ENCODE measurements around the gene RAB7B.

RAB7B gene

GRCh38 chr1:205936311-205936710 lies 66.9 kb downstream of the RAB7B start:
- no peaks in the 10 kb centered on the region for H3K4me1 ChIP-seq (ENCODE audit: low read length)
- peaks cover 8% of the 10 kb centered on the region; the same call in 1 of the 2 replicates for H3K27me3 ChIP-seq (replicated peaks; ENCODE audit: insufficient read depth, low read length)
- H3F3A ChIP-seq (ENCODE audit: insufficient read depth, low read length) = no peaks in the 10 kb centered on the region
- no peak overlapping the region for H3K9ac ChIP-seq (ENCODE audit: low read length)
- no peaks in the 10 kb centered on the region for H4K20me1 ChIP-seq (ENCODE audit: insufficient read depth, low read length)
- H3K4me2 ChIP-seq (ENCODE audit: low read depth, low read length) = no peak overlapping the region
- no peak for DNase-seq
- no peak overlapping the region for H2AFZ ChIP-seq (ENCODE audit: low read length)
- no peaks in the 10 kb centered on the region for H3K9me3 ChIP-seq (replicated peaks; ENCODE audit: insufficient read depth, low read length)
- H3K4me3 ChIP-seq (ENCODE audit: low read length) = no peak overlapping the region
- H3K79me2 ChIP-seq (ENCODE audit: low read length) = no peaks in the 10 kb centered on the region
- no peaks in the 10 kb centered on the region for H3K36me3 ChIP-seq (replicated peaks; ENCODE audit: insufficient read depth, low read length)
- H3K27ac ChIP-seq (ENCODE audit: low read length) = no peak overlapping the region
- no peaks in the 10 kb centered on the region for H3K9me2 ChIP-seq (replicated peaks; ENCODE audit: insufficient read depth, low read length)
- TF ChIP-seq EZH2phosphoT487 (IDR thresholded peaks at IDR 0.05; ENCODE audit: low read length) = no peak
- TF ChIP-seq CTCF (IDR thresholded peaks at IDR 0.05; ENCODE audit: low read length) = no peak
- TF ChIP-seq EZH2 (optimal IDR thresholded peaks at IDR 0.05; ENCODE audit: low read depth, low read length) = no peak

GRCh38 chr1:205935869-205936268 lies 67.3 kb downstream of the RAB7B start:
- Histone ChIP-seq H3K79me2 (ENCODE audit: low read length) (no peaks in the 10 kb centered on the region), H3K36me3 (replicated peaks; ENCODE audit: insufficient read depth, low read length) (no peaks in the 10 kb centered on the region), H4K20me1 (ENCODE audit: insufficient read depth, low read length) (no peaks in the 10 kb centered on the region), H3K9me3 (replicated peaks; ENCODE audit: insufficient read depth, low read length) (no peaks in the 10 kb centered on the region), H2AFZ (ENCODE audit: low read length) (no peak overlapping the region), H3K9me2 (replicated peaks; ENCODE audit: insufficient read depth, low read length) (no peaks in the 10 kb centered on the region), H3K4me3 (ENCODE audit: low read length) (no peak overlapping the region), H3K27me3 (replicated peaks; ENCODE audit: insufficient read depth, low read length) (peaks cover 8% of the 10 kb centered on the region; the same call in 1 of the 2 replicates), H3F3A (ENCODE audit: insufficient read depth, low read length) (no peaks in the 10 kb centered on the region), H3K27ac (ENCODE audit: low read length) (no peak overlapping the region), H3K9ac (ENCODE audit: low read length) (no peak overlapping the region), H3K4me2 (ENCODE audit: low read depth, low read length) (no peak overlapping the region), H3K4me1 (ENCODE audit: low read length) (no peaks in the 10 kb centered on the region)
- TF ChIP-seq EZH2phosphoT487 (IDR thresholded peaks at IDR 0.05; ENCODE audit: low read length) (no peak), EZH2 (optimal IDR thresholded peaks at IDR 0.05; ENCODE audit: low read depth, low read length) (no peak), CTCF (IDR thresholded peaks at IDR 0.05; ENCODE audit: low read length) (no peak)
- DNase-seq = no peak

- no peaks in the 10 kb centered on the region for H3K4me1 ChIP-seq (ENCODE audit: low read length)
- no peak for DNase-seq
- H4K20me1 ChIP-seq (ENCODE audit: insufficient read depth, low read length) = no peaks in the 10 kb centered on the region
- H3K36me3 ChIP-seq (replicated peaks; ENCODE audit: insufficient read depth, low read length) = no peaks in the 10 kb centered on the region
- no peak overlapping the region for H3K4me3 ChIP-seq (ENCODE audit: low read length)
- TF ChIP-seq EZH2phosphoT487 (IDR thresholded peaks at IDR 0.05; ENCODE audit: low read length) (no peak), EZH2 (optimal IDR thresholded peaks at IDR 0.05; ENCODE audit: low read depth, low read length) (no peak), CTCF (IDR thresholded peaks at IDR 0.05; ENCODE audit: low read length) (no peak)
- no peaks in the 10 kb centered on the region for H3K79me2 ChIP-seq (ENCODE audit: low read length)
- H3K9me3 ChIP-seq (replicated peaks; ENCODE audit: insufficient read depth, low read length) = no peaks in the 10 kb centered on the region
- H3K9me2 ChIP-seq (replicated peaks; ENCODE audit: insufficient read depth, low read length) = no peaks in the 10 kb centered on the region
- no peaks in the 10 kb centered on the region for H3F3A ChIP-seq (ENCODE audit: insufficient read depth, low read length)
- no peak overlapping the region for H3K27ac ChIP-seq (ENCODE audit: low read length)
- H3K4me2 ChIP-seq (ENCODE audit: low read depth, low read length) = no peak overlapping the region
- 0 out of 2 replicates have a peak, but pooled peaks cover 8% of the 10 kb centered on the region for H3K27me3 ChIP-seq (replicated peaks; ENCODE audit: insufficient read depth, low read length)
- H2AFZ ChIP-seq (ENCODE audit: low read length) = no peak overlapping the region
- no peak overlapping the region for H3K9ac ChIP-seq (ENCODE audit: low read length)
Measured at GRCh38 chr1:205934788-205935187, 68.4 kb downstream of the RAB7B start.

All from MM.1S (cell line).